ENCODE measurements around the gene LAMA2. TPM values are rescaled to one million over a fixed set of nuclear protein-coding genes. Genes with fewer than 3 reads are reported as not detected.
A peak's percentile ranks its signal among the peaks of the same experiment; 100 is the strongest.
"Not testable (repeated sequence)": the region's sequence is repeated elsewhere in the genome, so short reads cannot be mapped to it uniquely, and the experiment has no call there.

The LAMA2 gene
- polyA plus RNA-seq, 1 donor from 2014 or later = 0.05 TPM

DNA sequence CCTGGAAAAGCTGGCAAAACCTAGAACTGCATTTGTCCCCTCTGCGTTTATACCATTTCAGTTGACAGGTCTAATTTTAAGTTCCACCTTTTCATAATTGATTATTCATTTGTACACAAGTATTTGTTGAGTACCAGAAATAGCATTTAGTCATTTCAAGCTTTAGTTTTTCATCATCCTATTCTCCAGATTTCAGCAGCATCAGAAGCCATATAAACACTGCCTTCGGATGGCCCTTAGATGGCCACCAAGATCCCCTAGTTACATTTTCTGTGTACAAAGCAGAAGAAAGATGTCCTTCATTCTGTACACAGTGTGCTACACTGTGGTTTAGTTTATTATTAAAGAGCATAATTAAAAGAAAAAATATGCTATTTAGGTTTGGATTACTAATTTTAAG lies 131.4 kb downstream of the LAMA2 start:
- Mint-ChIP-seq H3K36me3 (no peaks in the 10 kb centered on the region), H3K9me3 (peaks cover 0 to 2% (median 0%) of the 10 kb centered on the region in 3 donors), H3K27me3 (no peaks in the 10 kb centered on the region), H3K27ac (no peak overlapping the region), H3K4me1 (no peaks in the 10 kb centered on the region), H3K4me3 (no peak overlapping the region)

DNA sequence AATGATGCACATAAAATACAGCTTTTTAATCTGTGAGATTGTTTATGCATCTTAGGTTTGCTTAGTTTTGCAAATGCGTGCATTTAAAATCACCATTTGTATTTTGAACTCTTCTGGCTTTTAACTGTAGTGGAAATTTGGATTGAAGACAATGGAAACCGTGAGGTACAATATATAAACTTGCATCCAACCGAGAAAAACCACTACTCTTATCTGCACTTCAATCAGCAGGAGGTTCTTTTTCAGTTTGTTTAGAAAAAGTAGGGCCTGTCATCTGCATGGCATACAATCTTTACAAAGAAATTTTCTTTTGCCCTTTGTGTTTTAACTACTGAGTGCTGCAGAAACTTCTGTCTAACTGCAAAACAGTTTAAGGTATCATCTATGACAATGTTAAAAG lies 132.8 kb downstream of the LAMA2 start:
- Mint-ChIP-seq H3K4me3 (no peak overlapping the region), H3K9me3 (peaks cover 0 to 2% (median 0%) of the 10 kb centered on the region in 3 donors), H3K4me1 (no peaks in the 10 kb centered on the region), H3K27ac (no peak overlapping the region), H3K36me3 (no peaks in the 10 kb centered on the region), H3K27me3 (no peaks in the 10 kb centered on the region)

DNA sequence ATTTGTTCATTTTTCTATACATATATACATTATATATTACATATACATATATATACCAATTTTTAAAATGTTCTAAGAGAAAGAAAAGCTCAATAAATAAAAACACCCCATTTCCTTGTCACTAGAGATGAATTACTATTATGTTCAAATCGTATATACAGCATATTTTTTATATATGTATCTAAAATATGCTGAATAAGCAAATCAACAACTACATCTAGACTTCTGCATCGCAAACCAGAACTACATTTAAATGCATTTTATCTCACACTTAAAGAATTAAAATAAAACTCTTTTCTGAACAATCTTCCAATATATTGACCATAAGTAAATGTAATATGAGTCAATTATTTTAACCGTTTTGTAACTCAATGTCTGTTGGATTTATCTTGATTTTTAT lies 133.9 kb downstream of the LAMA2 start:
- Mint-ChIP-seq H3K27me3 (no peaks in the 10 kb centered on the region), H3K9me3 (peaks cover 0 to 2% (median 0%) of the 10 kb centered on the region in 3 donors), H3K4me3 (no peak overlapping the region), H3K36me3 (no peaks in the 10 kb centered on the region), H3K27ac (no peak overlapping the region), H3K4me1 (no peaks in the 10 kb centered on the region)

DNA sequence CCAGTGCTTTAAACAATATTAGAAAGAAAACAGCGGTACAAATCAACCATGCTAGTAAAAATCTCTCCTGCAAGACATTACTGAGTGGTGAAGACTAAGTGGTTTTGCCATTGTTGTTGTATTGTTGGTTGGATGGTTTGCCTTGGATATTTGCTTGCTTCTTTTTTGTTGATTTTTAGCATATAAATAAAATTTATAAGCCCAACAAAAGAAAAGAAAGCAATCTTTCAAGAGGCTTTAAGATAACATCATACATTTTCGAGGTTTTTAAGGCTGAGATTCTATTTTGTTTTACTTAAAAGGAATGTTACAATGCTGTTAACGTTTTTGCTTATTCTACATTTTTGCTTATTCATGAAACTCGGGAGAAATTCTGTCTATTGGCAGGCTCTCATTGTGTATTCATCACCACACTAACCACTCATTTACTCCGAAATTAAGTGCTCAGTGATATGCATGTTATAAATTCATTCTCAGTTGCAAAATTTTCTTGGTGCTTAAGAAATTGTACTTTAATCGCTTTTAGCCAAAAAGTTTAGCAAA lies 139.1 kb downstream of the LAMA2 start:
- H3K27ac Mint-ChIP-seq = no peak overlapping the region
- no peaks in the 10 kb centered on the region for H3K36me3 Mint-ChIP-seq
- peaks cover 0 to 2% (median 0%) of the 10 kb centered on the region in 3 donors for H3K9me3 Mint-ChIP-seq
- no peak overlapping the region for H3K4me3 Mint-ChIP-seq
- no peaks in the 10 kb centered on the region for H3K4me1 Mint-ChIP-seq
- no peaks in the 10 kb centered on the region for H3K27me3 Mint-ChIP-seq

DNA sequence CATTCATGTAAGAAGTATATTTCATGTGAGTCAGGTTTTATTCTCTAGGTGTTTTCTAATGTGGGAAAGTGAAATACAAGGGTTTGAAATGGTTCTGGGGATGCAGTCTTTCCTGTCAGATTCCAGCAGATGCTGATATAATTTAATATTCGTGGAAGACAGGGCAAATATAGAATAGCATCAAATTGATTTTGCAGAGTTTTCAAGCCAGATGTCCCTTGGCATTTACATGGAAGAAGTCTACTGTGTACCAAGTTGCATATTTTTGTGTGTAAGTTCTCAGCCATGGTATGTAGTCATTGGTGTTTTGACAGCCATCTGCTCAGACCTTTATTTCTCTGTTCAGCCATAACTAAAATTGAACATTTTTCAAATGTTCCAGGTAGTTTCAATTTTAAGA lies 143.7 kb downstream of the LAMA2 start:
- Mint-ChIP-seq H3K4me1 (no peaks in the 10 kb centered on the region), H3K27me3 (no peaks in the 10 kb centered on the region), H3K9me3 (no peaks in the 10 kb centered on the region), H3K27ac (no peak overlapping the region), H3K36me3 (no peaks in the 10 kb centered on the region), H3K4me3 (no peak overlapping the region)

DNA sequence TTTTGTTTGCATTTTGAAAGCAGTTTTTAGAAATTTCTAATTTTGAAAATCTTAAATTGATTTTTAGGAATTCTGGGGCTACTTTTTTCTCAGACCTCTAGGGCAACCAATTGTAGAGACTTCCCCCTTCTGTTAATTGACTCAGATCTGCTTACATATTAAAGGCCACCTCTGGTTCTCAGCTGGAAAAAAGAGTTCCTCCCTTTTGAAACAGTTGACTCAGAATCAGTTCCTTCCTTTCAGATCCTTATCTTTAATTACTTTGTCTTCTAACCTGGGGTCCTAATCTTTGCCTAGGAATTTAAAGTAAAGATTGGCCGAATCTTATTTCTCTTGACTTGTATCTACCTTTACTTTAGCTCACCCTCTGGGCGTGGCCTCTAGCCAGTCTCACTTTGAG lies 146.8 kb downstream of the LAMA2 start:
- Mint-ChIP-seq H3K9me3 (no peaks in the 10 kb centered on the region), H3K4me3 (no peak overlapping the region), H3K36me3 (no peaks in the 10 kb centered on the region), H3K27ac (no peak overlapping the region), H3K27me3 (no peaks in the 10 kb centered on the region), H3K4me1 (no peaks in the 10 kb centered on the region)

DNA sequence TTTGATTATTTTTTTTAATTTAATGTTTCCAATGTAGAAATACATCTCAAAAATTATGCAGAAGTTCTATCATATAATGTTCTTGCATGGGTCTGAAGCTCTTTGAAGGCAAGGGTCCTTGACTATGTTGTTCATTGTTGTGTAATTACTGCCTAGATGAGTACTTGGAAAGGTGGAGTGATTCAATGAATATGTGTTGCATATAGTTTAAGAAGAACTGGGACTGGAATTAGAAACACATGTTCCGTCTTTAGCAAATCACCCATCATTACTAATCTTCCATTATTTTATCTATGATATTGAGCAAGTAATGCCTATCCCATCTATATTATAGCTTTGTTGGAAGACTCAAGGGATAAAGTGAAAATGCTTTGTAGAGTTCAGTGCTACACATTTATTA lies 147.3 kb downstream of the LAMA2 start:
- no peak overlapping the region for H3K27ac Mint-ChIP-seq
- H3K36me3 Mint-ChIP-seq = no peaks in the 10 kb centered on the region
- H3K27me3 Mint-ChIP-seq = no peaks in the 10 kb centered on the region
- H3K9me3 Mint-ChIP-seq = no peaks in the 10 kb centered on the region
- H3K4me3 Mint-ChIP-seq = no peak overlapping the region
- no peaks in the 10 kb centered on the region for H3K4me1 Mint-ChIP-seq

DNA sequence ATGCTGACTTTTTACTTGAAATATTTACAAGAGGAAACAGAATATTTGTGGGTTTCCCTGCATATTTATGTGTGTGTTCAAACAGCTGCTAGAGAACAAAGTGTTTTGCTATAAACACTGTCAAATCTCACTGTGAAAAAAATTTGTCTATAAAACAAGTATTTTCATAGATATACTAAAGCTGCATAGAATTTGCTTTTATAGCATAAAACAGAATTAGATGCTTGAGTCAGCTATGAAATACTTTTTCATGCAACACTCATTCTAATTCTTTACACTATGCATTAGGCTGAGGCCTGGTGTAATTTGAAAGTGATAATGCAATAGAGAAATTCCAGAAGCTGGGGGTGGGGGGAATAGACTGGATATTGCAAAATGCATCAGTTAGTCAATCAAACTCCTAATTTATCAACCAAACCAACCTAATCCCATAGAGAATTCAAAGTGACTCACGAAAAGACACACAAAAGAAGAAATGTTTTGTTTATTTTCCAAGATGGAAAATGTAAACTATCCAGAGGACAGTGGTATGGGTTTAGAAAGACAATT lies 148.2 kb downstream of the LAMA2 start:
- Mint-ChIP-seq H3K4me3 (no peak overlapping the region), H3K9me3 (no peaks in the 10 kb centered on the region), H3K27me3 (no peaks in the 10 kb centered on the region), H3K27ac (no peak overlapping the region), H3K4me1 (no peaks in the 10 kb centered on the region), H3K36me3 (no peaks in the 10 kb centered on the region)

DNA sequence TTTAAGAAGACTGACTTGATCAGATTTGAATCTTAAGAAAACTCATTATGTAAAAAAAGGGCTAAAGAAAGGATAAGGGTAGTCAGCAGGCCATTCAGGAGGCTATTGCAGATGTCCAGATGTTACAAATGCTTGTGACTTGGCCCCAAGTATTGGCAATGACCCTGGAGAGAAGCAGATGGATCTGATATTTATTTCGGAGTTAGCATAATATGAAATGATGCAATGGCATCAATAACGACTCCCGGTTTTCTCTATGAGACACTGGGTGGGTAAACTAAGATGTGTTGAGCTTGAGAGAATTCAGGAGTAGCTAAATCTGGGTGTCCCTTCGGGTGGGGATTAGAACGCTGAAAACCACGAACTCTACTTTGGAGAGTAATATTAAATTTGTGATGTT lies 149.7 kb downstream of the LAMA2 start:
- Mint-ChIP-seq H3K36me3 (no peaks in the 10 kb centered on the region), H3K27me3 (no peaks in the 10 kb centered on the region), H3K4me1 (no peaks in the 10 kb centered on the region), H3K4me3 (no peak overlapping the region), H3K9me3 (no peaks in the 10 kb centered on the region), H3K27ac (no peak overlapping the region)

DNA sequence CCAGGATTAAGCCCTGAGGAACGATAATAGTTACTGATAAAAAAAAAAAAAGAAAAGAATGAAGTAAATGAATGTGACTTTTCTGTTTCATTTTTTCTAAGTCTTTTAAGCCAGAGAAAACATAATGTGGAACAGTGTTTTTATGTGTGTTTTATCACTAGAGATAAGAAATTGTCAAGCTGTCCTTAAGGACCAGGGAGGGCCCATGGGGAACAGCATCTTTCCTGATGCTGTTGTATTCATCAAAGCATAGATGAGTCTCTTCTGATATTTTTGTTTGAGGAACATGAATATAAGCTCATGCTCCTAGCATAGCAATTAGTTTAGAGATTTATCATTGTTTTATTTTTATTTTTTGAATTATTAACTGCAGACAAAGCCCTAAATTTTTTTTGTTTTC lies 150.2 kb downstream of the LAMA2 start:
- Mint-ChIP-seq H3K27ac (no peak overlapping the region), H3K36me3 (no peaks in the 10 kb centered on the region), H3K4me1 (no peaks in the 10 kb centered on the region), H3K4me3 (no peak overlapping the region), H3K9me3 (peaks cover 0 to under 1% (median 0%) of the 10 kb centered on the region in 3 donors), H3K27me3 (no peaks in the 10 kb centered on the region)

DNA sequence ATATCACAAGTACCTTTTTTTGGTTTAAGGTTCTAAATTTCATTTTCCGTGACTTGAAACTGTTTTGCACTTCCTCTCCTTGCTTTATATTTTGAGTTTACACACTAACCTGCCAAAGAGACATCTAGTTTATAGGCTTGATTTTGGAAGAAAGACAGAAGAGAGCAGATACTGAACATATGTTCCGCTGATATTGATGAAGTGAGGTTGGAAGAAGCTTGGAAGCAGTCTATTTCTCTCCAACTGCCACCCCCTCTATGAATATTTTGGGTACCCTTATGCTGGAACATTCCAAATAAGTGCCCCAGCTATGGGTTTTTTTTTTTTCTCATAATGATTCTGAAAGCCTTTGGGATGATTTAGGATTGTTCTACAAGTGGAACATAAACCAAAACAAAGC lies 150.6 kb downstream of the LAMA2 start:
- Mint-ChIP-seq H3K27ac (peak overlapping the region in 1 of 3 donors; percentile 80), H3K9me3 (peaks cover 0 to 1% (median 0%) of the 10 kb centered on the region in 3 donors), H3K27me3 (no peaks in the 10 kb centered on the region), H3K4me1 (no peaks in the 10 kb centered on the region), H3K4me3 (no peak overlapping the region), H3K36me3 (no peaks in the 10 kb centered on the region)

DNA sequence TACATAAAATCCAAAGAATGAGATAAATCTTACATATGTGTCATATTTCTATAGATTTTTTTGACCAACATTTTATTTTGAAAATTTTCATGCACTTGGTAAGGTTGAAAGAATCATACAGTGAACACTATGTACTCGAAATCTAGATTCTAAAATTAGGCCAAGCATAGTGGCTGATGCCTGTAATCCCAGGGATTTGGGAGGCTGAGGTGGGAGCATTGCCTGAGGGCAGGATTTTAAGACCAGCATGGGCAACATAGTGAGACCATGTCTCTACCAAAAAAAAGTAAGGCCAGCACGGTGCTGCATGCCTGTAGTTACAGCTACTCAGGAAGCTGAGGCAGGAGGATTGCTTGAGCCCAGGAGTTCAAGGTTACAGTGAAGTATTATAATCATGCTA lies 158.6 kb downstream of the LAMA2 start:
- Mint-ChIP-seq H3K27me3 (no peaks in the 10 kb centered on the region), H3K27ac (no peak overlapping the region), H3K4me1 (no peaks in the 10 kb centered on the region), H3K9me3 (peaks cover 1 to 6% (median 2%) of the 10 kb centered on the region in 3 donors), H3K4me3 (no peak overlapping the region), H3K36me3 (no peaks in the 10 kb centered on the region)

DNA sequence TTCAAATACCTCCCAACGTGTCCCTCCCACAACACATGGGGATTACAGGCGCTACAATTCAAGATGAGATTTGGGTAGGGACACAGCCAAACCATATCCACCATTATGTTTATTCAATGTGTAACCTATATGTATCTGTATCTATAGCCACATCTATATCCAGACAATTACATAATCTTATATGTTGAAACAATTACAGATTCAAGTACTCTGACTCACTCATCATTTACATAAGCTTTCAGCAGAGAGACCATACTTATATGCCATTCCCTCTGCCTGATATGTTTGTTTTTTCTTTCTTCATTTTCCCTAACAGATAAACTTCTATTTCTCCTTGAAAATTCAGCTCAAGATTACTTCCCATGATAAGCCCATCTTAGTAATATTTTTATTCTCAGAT lies 163.6 kb downstream of the LAMA2 start:
- Mint-ChIP-seq H3K4me3 (no peak overlapping the region), H3K9me3 (peaks cover 0 to 6% (median 0%) of the 10 kb centered on the region in 3 donors), H3K27me3 (no peaks in the 10 kb centered on the region), H3K4me1 (no peaks in the 10 kb centered on the region), H3K27ac (no peak overlapping the region), H3K36me3 (no peaks in the 10 kb centered on the region)

DNA sequence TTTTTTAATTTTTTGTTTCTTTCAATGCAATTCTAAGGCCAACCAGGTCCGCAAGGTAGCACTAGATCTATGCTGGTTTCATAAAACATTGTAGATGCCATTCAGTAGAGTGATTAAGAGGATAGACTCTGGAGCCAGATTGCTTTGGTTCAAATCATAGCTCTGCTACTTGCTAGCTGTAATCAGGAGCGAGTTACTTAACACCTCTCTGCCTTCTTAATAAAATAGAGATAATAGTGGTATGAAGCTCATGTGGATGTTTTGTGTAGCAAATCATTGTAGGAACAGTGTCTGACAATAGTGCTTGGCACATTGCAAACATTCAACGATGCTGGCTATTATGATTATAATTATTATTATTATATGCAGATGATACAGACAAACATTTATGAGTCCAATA lies 164.9 kb downstream of the LAMA2 start:
- H3K4me3 Mint-ChIP-seq = no peak overlapping the region

DNA sequence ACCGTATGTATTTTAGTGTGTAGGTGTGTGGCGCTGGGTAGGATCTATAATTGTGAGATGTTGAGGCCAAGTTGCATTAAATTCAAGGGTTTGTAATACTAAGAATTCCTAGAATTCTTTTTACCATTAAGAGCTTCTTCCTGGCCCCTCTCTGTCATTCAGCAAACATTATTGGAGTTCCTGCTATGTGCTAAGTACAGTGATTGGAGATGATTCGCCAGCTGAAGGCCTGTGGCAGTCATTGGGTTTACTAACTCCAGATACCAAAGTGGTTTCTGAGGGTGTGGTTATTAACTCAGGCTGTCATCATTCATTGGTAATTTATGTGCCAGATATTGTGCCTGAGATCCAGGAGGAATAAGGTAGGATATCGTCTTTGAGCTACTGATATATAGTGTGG lies 167.1 kb downstream of the LAMA2 start:
- Mint-ChIP-seq H3K4me1 (peaks cover 0 to 2% (median 0%) of the 10 kb centered on the region in 3 donors), H3K9me3 (peaks cover 0 to 2% (median 1%) of the 10 kb centered on the region in 3 donors), H3K36me3 (no peaks in the 10 kb centered on the region), H3K4me3 (no peak overlapping the region), H3K27ac (no peak overlapping the region), H3K27me3 (peaks cover 1% of the 10 kb centered on the region)

More for the DNA sequence above, 164.9 kb downstream of the LAMA2 start:
- Mint-ChIP-seq H3K4me1 (no peaks in the 10 kb centered on the region), H3K27me3 (no peaks in the 10 kb centered on the region), H3K27ac (no peak overlapping the region), H3K36me3 (no peaks in the 10 kb centered on the region), H3K9me3 (peaks cover 0 to 6% (median 2%) of the 10 kb centered on the region in 3 donors)

DNA sequence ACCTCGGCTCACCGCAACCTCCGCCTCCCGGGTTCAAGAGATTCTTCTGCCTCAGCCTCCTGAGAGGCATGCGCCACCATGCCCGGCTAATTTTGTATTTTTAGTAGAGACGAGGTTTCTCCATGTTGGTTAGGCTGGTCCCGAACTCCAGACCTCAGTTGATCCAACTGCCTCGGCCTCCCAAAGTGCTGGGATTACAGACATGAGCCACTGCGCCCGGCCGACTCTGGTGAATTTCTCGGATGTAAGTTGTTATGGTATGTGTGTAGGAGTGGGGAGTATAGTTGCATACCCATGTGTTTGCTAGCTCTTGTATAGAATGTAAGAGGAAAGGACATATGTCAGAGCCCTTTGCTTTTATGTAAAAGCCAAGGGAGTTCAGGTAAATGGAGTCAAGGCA lies 170.2 kb downstream of the LAMA2 start:
- H3K27me3 Mint-ChIP-seq, H3K36me3 Mint-ChIP-seq, H3K4me1 Mint-ChIP-seq, H3K27ac Mint-ChIP-seq, H3K4me3 Mint-ChIP-seq, H3K9me3 Mint-ChIP-seq: not testable (repeated sequence)
